Naive thymus-derived CD4-positive, alpha-beta T cell (primary cell): Measurements from ENCODE around the gene OR2V2. TPM values are rescaled to one million over a fixed set of nuclear protein-coding genes. Genes with fewer than 3 reads are reported as not detected.
"Not testable (repeated sequence)": the region's sequence is repeated elsewhere in the genome, so short reads cannot be mapped to it uniquely, and the experiment has no call there.

Experiments used
- ATAC-seq: fragments of 150-1000 bp; cut with Tn5 transposase; 2 replicates; pipeline ENCODE4 v1.10.0; 2021; ENCODE audit warnings: mild to moderate bottlenecking, moderate library complexity
- CTCF ChIA-PET: fragments of 350-600 bp; sonication (Branson Sonifier 250); formaldehyde crosslinking; loops from one replicate; lab custom pipeline; 2021; ENCODE audit warnings: antibody characterized with exemption; lab: Charles Lee
- POLR2A ChIA-PET: fragments of 350-600 bp; sonication (Branson Sonifier 250); formaldehyde crosslinking; loops from one replicate; lab custom pipeline; 2021; ENCODE audit warnings: antibody characterized with exemption, inconsistent platforms; lab: Charles Lee
- DNase-seq, 9 donors: peaks; one replicate each; pipeline versions ENCODE4 v3.0.0 to v3.0.0-alpha.2; 2020 to 2022; ENCODE audit warnings: mixed read lengths in 1 of 9
- H3K27ac ChIP-seq: one replicate; pipeline ENCODE4 v1.7.0; 2013; ENCODE audit warnings: mild to moderate bottlenecking, low read depth, low read length, moderate library complexity
- H3K27me3 ChIP-seq, 2 donors: one replicate each; pipeline ENCODE4 v1.7.0; 2013; ENCODE audit warnings: low read length in 2 of 2, mild to moderate bottlenecking in 2 of 2, moderate library complexity in 2 of 2; ENCODE audit not compliant: control insufficient read depth in 2 of 2, insufficient read depth in 2 of 2
- H3K36me3 ChIP-seq, 3 experiments: 1 replicate in 2 of 3; 2 replicates in 1 of 3; pipeline ENCODE4 v1.7.0; 2013; ENCODE audit warnings: low read length in 3 of 3, mild to moderate bottlenecking in 3 of 3, moderate library complexity in 1 of 3; ENCODE audit not compliant: insufficient read depth in 3 of 3, control insufficient read depth in 2 of 3
- H3K4me1 ChIP-seq, 2 donors: one replicate each; pipeline ENCODE4 v1.7.0; 2013; ENCODE audit warnings: low read length in 2 of 2, mild to moderate bottlenecking in 2 of 2, moderate library complexity in 1 of 2; ENCODE audit not compliant: control insufficient read depth in 2 of 2, insufficient read depth in 2 of 2
- H3K4me3 ChIP-seq: 2 replicates; pipeline ENCODE4 v1.7.0; 2013; ENCODE audit warnings: mild to moderate bottlenecking, low read length
- H3K9me3 ChIP-seq, 3 experiments: 1 replicate in 2 of 3; 2 replicates in 1 of 3; pipeline ENCODE4 v1.7.0; 2013; ENCODE audit warnings: low read length in 3 of 3; ENCODE audit not compliant: control insufficient read depth in 2 of 3
- H3K27ac Mint-ChIP-seq, 9 donors: one replicate each; pipeline ENCODE4 v1.8.0; 2020 to 2022; ENCODE audit warnings: mixed read lengths in 9 of 9, mild to moderate bottlenecking in 8 of 9, moderate library complexity in 5 of 9, inconsistent platforms in 2 of 9
- H3K27me3 Mint-ChIP-seq, 5 donors: one replicate each; pipeline ENCODE4 v1.8.0; 2021 to 2022; ENCODE audit warnings: mixed read lengths in 5 of 5, mild to moderate bottlenecking in 1 of 5
- H3K36me3 Mint-ChIP-seq, 5 donors: one replicate each; pipeline ENCODE4 v1.8.0; 2020 to 2022; ENCODE audit warnings: mixed read lengths in 5 of 5, mild to moderate bottlenecking in 3 of 5, inconsistent platforms in 1 of 5
- H3K4me1 Mint-ChIP-seq, 7 donors: one replicate each; pipeline ENCODE4 v1.8.0; 2020 to 2022; ENCODE audit warnings: mixed read lengths in 7 of 7, mild to moderate bottlenecking in 3 of 7, inconsistent platforms in 1 of 7
- H3K4me3 Mint-ChIP-seq, 10 donors: one replicate each; pipeline ENCODE4 v1.8.0; 2020 to 2022; ENCODE audit warnings: mild to moderate bottlenecking in 10 of 10, mixed read lengths in 10 of 10, moderate library complexity in 6 of 10, inconsistent platforms in 2 of 10
- H3K9me3 Mint-ChIP-seq, 11 donors: one replicate each; pipeline ENCODE4 v1.8.0; 2020 to 2022; ENCODE audit warnings: mixed read lengths in 11 of 11, mild to moderate bottlenecking in 4 of 11, inconsistent platforms in 1 of 11, moderate library complexity in 1 of 11
- intact Hi-C, 2 donors: fragments of 100-400 bp; cut with micrococcal nuclease; formaldehyde crosslinking; loops; one replicate each; pipeline ENCODE4 v1.15.1; 2023
- polyA plus RNA-seq, 2 donors: library from polyadenylated mRNA; unstranded; fragments of 300-500 nt; fragmentation: Illumina TruSeq; gene quantifications; one replicate each; pipeline ENCODE4 v1.2.3, GENCODE V29; 2021
- total RNA-seq, 6 experiments: library from RNA in 5 of 6; stranded (reverse) in 5 of 6; gene quantifications; 1 replicate in 5 of 6; 2 replicates in 1 of 6; pipeline ENCODE4 v1.2.3 and lab custom pipeline; 2021 to 2026

Gene OR2V2
- total and polyA plus RNA-seq, 7 experiments from 2014 or later, result not detected

DNA sequence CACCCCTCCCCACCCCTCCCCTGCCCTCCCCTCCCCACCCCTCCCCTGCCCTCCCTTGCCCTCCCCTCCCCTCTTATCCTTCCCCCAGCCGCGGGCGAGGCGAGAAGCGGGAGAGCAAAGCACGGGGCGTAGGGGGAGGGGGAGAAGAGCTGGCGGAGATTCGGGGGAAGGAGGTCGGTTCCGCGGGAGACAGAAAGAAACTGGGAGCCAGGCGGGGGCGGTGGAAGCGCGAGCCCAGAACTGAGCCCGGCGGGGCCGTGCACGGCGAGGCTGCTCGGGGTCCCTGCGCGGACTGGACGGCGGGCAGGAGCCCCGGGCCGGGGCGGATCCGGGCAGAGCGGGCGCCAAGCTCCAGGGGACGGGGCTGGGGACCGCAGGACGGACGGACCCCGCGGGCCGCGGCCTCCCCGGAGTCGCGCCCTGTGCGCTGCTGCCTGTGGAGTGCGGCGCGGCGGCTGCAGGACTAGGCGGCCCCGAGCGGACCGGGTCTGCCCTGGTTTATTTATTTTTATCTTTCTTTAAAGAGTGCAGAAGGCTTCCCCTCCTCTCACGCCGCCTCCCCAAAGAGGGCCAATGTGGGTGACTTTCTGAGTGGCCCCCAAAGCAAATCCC is 46.2 kb upstream of the OR2V2 start:
- ATAC-seq, H3K4me3 ChIP-seq, H3K36me3 ChIP-seq, H3K9me3 ChIP-seq, DNase-seq, H3K4me1 ChIP-seq, CTCF ChIA-PET, H3K27ac ChIP-seq, POLR2A ChIA-PET, H3K4me3 Mint-ChIP-seq, H3K36me3 Mint-ChIP-seq, H3K27me3 ChIP-seq, H3K27ac Mint-ChIP-seq, intact Hi-C loops: not testable (repeated sequence)
- peaks cover 4 to 26% (median 17%) of the 10 kb centered on the region in 7 donors for H3K4me1 Mint-ChIP-seq
- H3K9me3 Mint-ChIP-seq, result peaks cover 0 to 15% (median 2%) of the 10 kb centered on the region in 11 donors
- peaks cover 32 to 42% (median 37%) of the 10 kb centered on the region in 5 donors for H3K27me3 Mint-ChIP-seq

DNA sequence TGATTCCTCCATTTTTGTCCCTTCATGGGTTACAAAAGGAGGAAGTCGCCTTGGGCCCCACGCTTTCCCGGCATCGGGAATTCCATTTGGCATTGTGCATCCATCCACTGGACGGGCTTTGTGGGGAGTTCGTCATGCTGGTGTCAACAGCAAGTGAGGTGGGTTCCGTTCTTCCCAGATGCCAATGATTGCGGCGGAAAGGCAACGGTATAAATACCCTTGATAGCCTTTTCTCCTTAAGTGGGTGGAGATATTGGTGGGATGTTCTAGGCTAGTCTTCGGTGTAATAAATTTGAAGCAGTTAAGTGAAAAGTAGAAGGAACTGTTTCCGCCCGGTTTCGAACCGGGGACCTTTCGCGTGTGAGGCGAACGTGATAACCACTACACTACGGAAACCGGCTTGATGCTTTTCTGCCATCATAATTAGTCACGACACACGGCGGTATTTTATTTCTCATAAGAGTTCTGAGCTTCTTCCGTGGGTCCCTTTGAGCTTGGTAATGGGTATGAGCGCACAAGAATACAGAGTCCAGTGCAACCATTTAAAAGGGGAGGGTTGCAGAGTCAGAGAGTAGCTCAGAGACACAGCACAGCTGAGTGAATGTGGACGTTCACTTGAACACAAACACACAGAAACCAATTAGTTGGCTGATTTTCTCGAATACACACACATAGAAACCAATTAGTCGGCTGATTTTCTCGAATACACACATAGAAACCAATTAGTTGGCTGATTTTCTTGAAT is 45.3 kb upstream of the OR2V2 start:
- DNase-seq, H3K4me1 ChIP-seq, H3K27ac Mint-ChIP-seq, H3K27me3 ChIP-seq, CTCF ChIA-PET, intact Hi-C loops, ATAC-seq, H3K27ac ChIP-seq, H3K9me3 ChIP-seq, H3K36me3 Mint-ChIP-seq, POLR2A ChIA-PET, H3K36me3 ChIP-seq, H3K4me3 Mint-ChIP-seq, H3K4me3 ChIP-seq: not testable (repeated sequence)
- Mint-ChIP-seq H3K9me3 (peaks cover 0 to 15% (median 2%) of the 10 kb centered on the region in 11 donors), H3K4me1 (peaks cover 4 to 26% (median 17%) of the 10 kb centered on the region in 7 donors), H3K27me3 (peaks cover 39 to 46% (median 43%) of the 10 kb centered on the region in 5 donors)

DNA sequence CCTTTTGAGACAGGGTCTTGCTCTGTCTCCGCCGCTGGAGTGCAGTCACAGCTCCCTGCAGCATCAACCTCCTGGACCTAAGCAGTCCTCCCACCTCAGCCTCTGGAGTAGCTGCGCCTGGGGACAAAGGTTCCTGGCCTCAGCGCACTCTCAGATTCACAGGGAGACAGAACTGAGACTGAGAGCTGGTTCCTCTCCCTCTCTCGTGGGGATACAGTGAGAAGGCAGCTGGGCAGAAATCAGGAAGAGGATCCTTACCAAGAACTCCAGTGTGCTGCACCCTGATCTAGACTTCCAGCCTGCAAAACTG is 43.2 kb upstream of the OR2V2 start:
- peaks cover 43 to 59% (median 49%) of the 10 kb centered on the region in 5 donors for H3K27me3 Mint-ChIP-seq
- CTCF ChIA-PET, H3K27ac ChIP-seq, DNase-seq, H3K27me3 ChIP-seq, H3K9me3 ChIP-seq, H3K4me3 ChIP-seq, H3K36me3 Mint-ChIP-seq, H3K36me3 ChIP-seq, H3K4me1 ChIP-seq, intact Hi-C loops: not testable (repeated sequence)
- peak; percentile 4 for ATAC-seq
- peaks cover 0 to 15% (median 2%) of the 10 kb centered on the region in 11 donors for H3K9me3 Mint-ChIP-seq
- POLR2A ChIA-PET, result interaction anchor here (0.6 kb wide), 1 partner anchor 104 kb away, joined by 3 read pairs; no protein-coding TSS in a partner anchor
- peak overlapping the region in 3 of 9 donors; percentile 49 to 84 (median 65) for H3K27ac Mint-ChIP-seq
- H3K4me3 Mint-ChIP-seq, result peak overlapping the region; percentile 70 to 86 (median 82)
- H3K4me1 Mint-ChIP-seq, result peaks cover 4 to 26% (median 17%) of the 10 kb centered on the region in 7 donors

DNA sequence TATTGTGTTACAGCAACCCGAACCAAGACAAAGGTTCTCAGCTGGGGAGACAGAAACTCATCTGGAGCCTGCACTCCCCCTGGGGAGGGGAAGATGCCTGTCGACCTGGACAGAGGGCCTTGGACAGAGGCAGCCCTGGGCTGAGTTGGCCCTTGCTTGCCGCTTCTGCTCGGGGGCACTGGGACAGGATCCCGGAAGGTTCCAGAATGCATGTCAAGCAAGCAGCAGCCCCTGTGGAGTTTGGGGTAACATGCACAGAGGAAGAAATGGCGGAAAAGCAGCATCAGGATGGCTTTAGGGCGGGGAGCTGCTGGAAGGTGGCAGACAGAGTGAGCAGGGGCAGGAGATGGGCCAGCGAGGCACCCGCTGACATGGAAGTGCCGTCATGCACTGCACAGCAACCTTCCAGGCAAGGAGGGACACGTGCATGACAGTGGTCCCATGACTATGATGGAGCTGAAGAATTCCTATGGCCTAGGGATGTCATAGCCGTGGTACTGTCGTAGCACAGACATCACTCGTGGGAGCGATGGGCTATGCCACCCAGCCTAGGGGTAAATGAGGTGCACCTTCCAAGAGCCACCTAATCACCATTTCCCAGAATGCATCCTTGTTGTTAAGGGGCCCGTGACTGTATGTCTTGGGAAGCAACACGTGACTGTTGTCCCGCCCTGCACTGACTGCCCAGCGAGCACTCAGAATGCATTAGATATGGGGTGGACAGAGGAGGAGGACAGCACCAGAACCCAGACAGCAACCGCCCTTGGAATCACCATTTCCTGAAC is 42.6 kb upstream of the OR2V2 start:
- H3K9me3 ChIP-seq, H3K36me3 ChIP-seq, H3K4me3 ChIP-seq, H3K27ac ChIP-seq, H3K27ac Mint-ChIP-seq, H3K4me1 ChIP-seq, H3K9me3 Mint-ChIP-seq, ATAC-seq, DNase-seq, H3K27me3 ChIP-seq, H3K36me3 Mint-ChIP-seq, CTCF ChIA-PET, intact Hi-C loops: not testable (repeated sequence)
- Mint-ChIP-seq H3K4me3 (peak overlapping the region in 5 of 10 donors; percentile 76 to 85 (median 82)), H3K27me3 (peaks cover 41 to 58% (median 49%) of the 10 kb centered on the region in 5 donors), H3K4me1 (peaks cover 4 to 20% (median 11%) of the 10 kb centered on the region in 7 donors)
- POLR2A ChIA-PET, result interaction anchor here (0.6 kb wide), 1 partner anchor 103 kb away, joined by 3 read pairs; no protein-coding TSS in a partner anchor

DNA sequence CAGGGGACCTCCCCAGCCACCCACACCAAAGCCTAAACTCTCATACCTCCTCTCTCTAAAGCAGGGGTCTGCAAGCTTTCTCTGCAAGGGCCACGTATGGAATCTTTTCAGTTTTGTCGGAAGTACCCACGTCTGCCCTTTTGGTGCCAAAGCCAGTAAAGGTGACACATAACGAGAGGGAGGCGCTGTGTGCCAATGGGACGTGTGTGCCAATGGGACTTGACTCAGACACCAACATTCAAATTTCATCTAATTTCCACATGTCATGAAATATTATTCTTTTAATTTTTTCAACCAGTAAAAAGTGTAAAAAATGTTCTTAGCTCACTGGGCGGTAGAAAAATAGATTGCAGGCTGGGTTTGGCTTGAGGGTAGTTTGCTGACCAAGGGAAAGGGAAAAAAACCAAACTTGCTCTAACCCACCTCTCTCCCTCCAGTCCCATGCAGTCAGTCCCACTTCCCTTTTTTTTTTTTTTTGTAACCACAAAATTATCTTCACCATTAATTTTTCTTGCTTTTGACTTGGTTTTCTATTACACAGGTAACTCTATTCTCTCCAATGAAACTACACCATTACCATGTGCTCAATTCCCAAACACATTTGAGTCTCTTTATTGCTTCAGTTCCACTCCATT is 41.9 kb upstream of the OR2V2 start:
- Histone ChIP-seq H3K4me3 (no peak overlapping the region), H3K27me3 (peaks cover 0 to 5% of the 10 kb centered on the region in 2 donors), H3K36me3 (no peaks in the 10 kb centered on the region), H3K4me1 (peaks cover 0 to 6% of the 10 kb centered on the region in 2 donors), H3K9me3 (no peaks in the 10 kb centered on the region), H3K27ac (no peak overlapping the region)
- ChIA-PET POLR2A (no interaction called here), CTCF (no interaction called here)
- Mint-ChIP-seq H3K27ac (no peak overlapping the region), H3K9me3 (peaks cover 0 to 7% (median 0%) of the 10 kb centered on the region in 11 donors), H3K36me3 (peaks cover 0 to 4% (median 0%) of the 10 kb centered on the region in 5 donors), H3K4me3 (peak overlapping the region in 1 of 10 donors; percentile 17), H3K4me1 (peaks cover 4 to 14% (median 6%) of the 10 kb centered on the region in 7 donors), H3K27me3 (peaks cover 35 to 59% (median 50%) of the 10 kb centered on the region in 5 donors)
- no peak for DNase-seq
- intact Hi-C loops, result no loop called here
- ATAC-seq, result no peak

DNA sequence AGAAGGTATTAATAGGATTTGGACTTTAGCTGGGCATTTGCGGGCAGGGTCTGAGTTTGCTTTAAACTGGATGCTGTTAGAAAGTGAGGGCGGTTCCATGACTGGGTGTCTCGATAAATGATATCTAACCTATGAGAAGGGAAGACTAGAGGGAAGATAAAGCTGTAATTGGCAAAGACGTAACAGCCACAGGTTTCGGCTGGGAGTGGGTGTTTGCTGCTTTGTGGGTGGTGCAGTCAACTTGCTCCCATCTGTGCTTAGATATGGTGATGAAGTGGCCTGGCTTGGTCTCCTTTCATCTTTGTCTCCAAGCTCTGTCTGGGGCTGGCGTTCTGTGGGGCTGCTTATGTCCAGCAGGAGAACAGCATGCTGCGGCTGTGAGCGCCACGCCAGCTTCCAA is 39.7 kb upstream of the OR2V2 start:
- Histone ChIP-seq H3K27ac (no peak overlapping the region), H3K4me3 (no peak overlapping the region), H3K9me3 (no peaks in the 10 kb centered on the region), H3K27me3 (peaks cover 0 to 10% of the 10 kb centered on the region in 2 donors), H3K4me1 (peaks cover 0 to 6% of the 10 kb centered on the region in 2 donors), H3K36me3 (no peaks in the 10 kb centered on the region)
- Mint-ChIP-seq H3K4me1 (peaks cover 4 to 14% (median 6%) of the 10 kb centered on the region in 7 donors), H3K27ac (no peak overlapping the region), H3K27me3 (peaks cover 47 to 78% (median 70%) of the 10 kb centered on the region in 5 donors), H3K36me3 (peaks cover 0 to 4% (median 0%) of the 10 kb centered on the region in 5 donors), H3K9me3 (peaks cover 0 to 13% (median 2%) of the 10 kb centered on the region in 11 donors), H3K4me3 (no peak overlapping the region)
- intact Hi-C loops, result no loop called here
- POLR2A ChIA-PET, result no interaction called here
- DNase-seq, result no peak
- no peak for ATAC-seq
- CTCF ChIA-PET, result no interaction called here
